DOHH2 (cell line): Measurements from ENCODE around the gene COL8A2.

Experiments
- H3F3A ChIP-seq: fragments of 200-600 bp; sonication (generic), shearing (Covaris generic); 2 replicates; pipeline ENCODE4 v1.6.0; 2016; ENCODE audit warnings: antibody characterized with exemption, mild to moderate bottlenecking; ENCODE audit not compliant: control insufficient read depth, insufficient read depth
- H3K27ac ChIP-seq: fragments of 200-600 bp; sonication (generic); 2 replicates; pipeline ENCODE4 v1.5.1; 2014; ENCODE audit warnings: low read depth, mild to moderate bottlenecking, low read length, moderate library complexity
- H3K27me3 ChIP-seq: fragments of 200-600 bp; sonication (generic); 2 replicates; pipeline ENCODE4 v1.6.1; 2014; ENCODE audit warnings: mild to moderate bottlenecking, low read length, mixed read lengths; ENCODE audit not compliant: control insufficient read depth
- H3K36me3 ChIP-seq: fragments of 200-600 bp; sonication (generic); 2 replicates; pipeline ENCODE4 v1.6.1; 2014; ENCODE audit warnings: mild to moderate bottlenecking, low read length, moderate library complexity, mixed read lengths; ENCODE audit not compliant: control insufficient read depth
- H3K4me1 ChIP-seq: fragments of 200-600 bp; sonication (generic); 2 replicates; pipeline ENCODE4 v1.6.1; 2014; ENCODE audit warnings: mild to moderate bottlenecking, low read length, mixed read lengths; ENCODE audit not compliant: control insufficient read depth
- H3K4me2 ChIP-seq: fragments of 200-600 bp; sonication (generic); 2 replicates; pipeline ENCODE4 v1.6.0; 2014; ENCODE audit warnings: mild to moderate bottlenecking, low read length, moderate library complexity
- H3K4me3 ChIP-seq: fragments of 200-600 bp; sonication (generic); 2 replicates; pipeline ENCODE4 v1.5.1; 2014; ENCODE audit warnings: mild to moderate bottlenecking, low read length, mixed read lengths
- H3K79me2 ChIP-seq: fragments of 200-600 bp; sonication (generic); 2 replicates; pipeline ENCODE4 v1.6.1; 2014; ENCODE audit warnings: mild to moderate bottlenecking, low read length, mixed read lengths; ENCODE audit not compliant: control insufficient read depth
- H3K9me2 ChIP-seq: fragments of 200-600 bp; sonication (generic); replicated peaks from 2 replicates; pipeline ENCODE4 v1.6.1; 2014; ENCODE audit warnings: mild to moderate bottlenecking, low read length, mixed read lengths; ENCODE audit not compliant: control insufficient read depth
- H3K9me3 ChIP-seq: fragments of 200-600 bp; sonication (generic); 2 replicates; pipeline ENCODE4 v1.6.1; 2014; ENCODE audit warnings: antibody characterized with exemption, low read length, mixed read lengths; ENCODE audit not compliant: control insufficient read depth, insufficient read depth
- H4K20me1 ChIP-seq: fragments of 200-600 bp; sonication (generic); 2 replicates; pipeline ENCODE4 v1.6.0; 2014; ENCODE audit warnings: low read depth, mild to moderate bottlenecking, antibody characterized with exemption, low read length, moderate library complexity; ENCODE audit not compliant: control insufficient read depth, insufficient read depth
- EZH2phosphoT487 ChIP-seq: fragments of 200-600 bp; sonication (generic); IDR thresholded peaks from 2 replicates; pipeline ENCODE4 v1.6.1; 2017; ENCODE audit warnings: borderline replicate concordance, mild to moderate bottlenecking, antibody characterized with exemption, low read length, moderate library complexity, mixed read lengths
- TF ChIP-seq, protein P1 (sequence below): fragments of 200-600 bp; sonication (generic); IDR thresholded peaks from one replicate; pipeline ENCODE4 v1.5.1; 2014; ENCODE audit warnings: antibody characterized with exemption, mild to moderate bottlenecking, low read depth, low read length; ENCODE audit not compliant: poor library complexity, severe bottlenecking

Gene COL8A2

GRCh38 chr1:36124404-36125128 is 456 bp downstream of the COL8A2 start:
- Histone ChIP-seq H3K9me3 (no peaks in the 10 kb centered on the region), H3K36me3 (no peaks in the 10 kb centered on the region), H3K4me3 (no peak overlapping the region), H3K4me1 (peaks cover 15% of the 10 kb centered on the region), H3K27ac (no peak overlapping the region), H3K4me2 (no peak overlapping the region), H3K27me3 (peaks cover 32% of the 10 kb centered on the region), H3K9me2 (no peaks in the 10 kb centered on the region), H4K20me1 (no peaks in the 10 kb centered on the region), H3K79me2 (no peaks in the 10 kb centered on the region), H3F3A (no peaks in the 10 kb centered on the region)
- TF ChIP-seq, protein P1, sequence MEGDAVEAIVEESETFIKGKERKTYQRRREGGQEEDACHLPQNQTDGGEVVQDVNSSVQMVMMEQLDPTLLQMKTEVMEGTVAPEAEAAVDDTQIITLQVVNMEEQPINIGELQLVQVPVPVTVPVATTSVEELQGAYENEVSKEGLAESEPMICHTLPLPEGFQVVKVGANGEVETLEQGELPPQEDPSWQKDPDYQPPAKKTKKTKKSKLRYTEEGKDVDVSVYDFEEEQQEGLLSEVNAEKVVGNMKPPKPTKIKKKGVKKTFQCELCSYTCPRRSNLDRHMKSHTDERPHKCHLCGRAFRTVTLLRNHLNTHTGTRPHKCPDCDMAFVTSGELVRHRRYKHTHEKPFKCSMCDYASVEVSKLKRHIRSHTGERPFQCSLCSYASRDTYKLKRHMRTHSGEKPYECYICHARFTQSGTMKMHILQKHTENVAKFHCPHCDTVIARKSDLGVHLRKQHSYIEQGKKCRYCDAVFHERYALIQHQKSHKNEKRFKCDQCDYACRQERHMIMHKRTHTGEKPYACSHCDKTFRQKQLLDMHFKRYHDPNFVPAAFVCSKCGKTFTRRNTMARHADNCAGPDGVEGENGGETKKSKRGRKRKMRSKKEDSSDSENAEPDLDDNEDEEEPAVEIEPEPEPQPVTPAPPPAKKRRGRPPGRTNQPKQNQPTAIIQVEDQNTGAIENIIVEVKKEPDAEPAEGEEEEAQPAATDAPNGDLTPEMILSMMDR = no peak
- TF ChIP-seq EZH2phosphoT487 = no peak

DNA sequence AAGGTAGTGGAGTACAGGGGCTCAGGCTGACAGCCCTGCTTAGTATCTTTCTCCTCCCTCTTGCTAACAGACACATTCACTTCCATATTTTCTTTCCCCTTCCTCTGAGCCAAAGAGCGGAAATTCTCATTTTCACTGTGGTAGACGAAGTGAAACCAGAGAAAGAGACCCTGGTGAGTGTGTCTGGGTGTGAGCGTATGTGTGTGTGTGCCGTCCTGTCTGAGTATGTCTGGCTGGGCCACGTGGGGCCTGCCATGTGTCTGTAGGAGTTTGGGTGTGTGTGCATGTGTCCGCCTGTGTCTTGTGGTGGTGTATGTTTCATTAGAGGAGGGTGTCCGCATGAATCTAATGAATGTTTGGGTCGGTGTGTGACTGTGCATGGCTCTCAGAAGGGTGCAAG is 1.7 kb downstream of the COL8A2 start:
- peak overlapping the region; percentile 57 for H3K4me2 ChIP-seq
- H3K27ac ChIP-seq = no peak overlapping the region
- H3K4me1 ChIP-seq = peaks cover 15% of the 10 kb centered on the region
- peak overlapping the region; percentile 34 for H3K4me3 ChIP-seq
- H3F3A ChIP-seq = no peaks in the 10 kb centered on the region
- H3K9me3 ChIP-seq = no peaks in the 10 kb centered on the region
- no peaks in the 10 kb centered on the region for H4K20me1 ChIP-seq
- no peaks in the 10 kb centered on the region for H3K9me2 ChIP-seq
- TF ChIP-seq, protein P1 = no peak
- no peak for TF ChIP-seq EZH2phosphoT487
- H3K79me2 ChIP-seq = no peaks in the 10 kb centered on the region
- H3K27me3 ChIP-seq = peaks cover 32% of the 10 kb centered on the region
- no peaks in the 10 kb centered on the region for H3K36me3 ChIP-seq

DNA sequence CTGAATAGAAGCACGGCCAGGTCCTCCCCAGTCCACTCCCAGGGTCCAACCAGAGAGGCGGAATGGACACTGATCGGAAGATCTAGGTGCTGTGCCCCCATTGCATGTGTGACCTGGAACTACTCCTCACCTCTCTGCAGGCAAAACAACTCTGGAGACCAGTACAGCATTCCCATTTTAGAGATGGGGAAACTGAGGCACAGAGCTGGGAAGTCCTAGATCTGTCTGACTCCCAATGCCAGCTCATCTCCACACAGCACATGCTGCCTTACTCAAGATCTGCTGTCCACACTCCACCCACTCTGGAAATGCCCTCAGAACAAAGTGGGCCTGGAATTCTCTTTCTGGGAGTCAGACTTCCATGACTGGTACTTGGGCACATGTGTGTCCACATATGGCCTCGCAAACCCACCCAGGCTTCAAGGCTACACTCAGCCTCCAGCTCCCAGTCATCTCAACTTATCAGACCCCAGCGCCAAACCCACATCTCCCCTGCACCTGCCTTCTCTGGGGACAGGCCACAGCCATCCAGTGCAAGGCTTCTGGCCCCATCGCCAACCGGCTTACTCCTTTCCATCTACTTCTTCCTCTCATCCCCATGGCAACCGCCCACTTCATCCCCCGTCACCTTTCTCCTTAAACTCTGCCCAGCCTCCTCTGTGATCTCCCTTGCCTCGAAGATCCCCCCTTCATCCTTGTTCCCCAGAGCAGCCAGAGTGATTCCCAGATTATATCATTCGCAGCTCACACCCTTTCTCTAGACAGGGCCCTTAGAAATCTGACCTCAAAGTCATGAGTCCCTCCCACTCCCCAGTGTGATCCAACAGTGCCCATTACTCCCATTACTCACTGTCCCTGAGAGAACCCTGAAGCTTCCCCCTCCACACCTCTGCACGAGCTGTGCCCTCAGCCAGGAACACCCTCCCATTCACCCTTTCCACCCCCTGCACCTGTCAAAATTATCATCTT is 2.7 kb downstream of the COL8A2 start:
- no peaks in the 10 kb centered on the region for H3K79me2 ChIP-seq
- no peaks in the 10 kb centered on the region for H4K20me1 ChIP-seq
- H3K9me2 ChIP-seq = no peaks in the 10 kb centered on the region
- peaks cover 15% of the 10 kb centered on the region for H3K4me1 ChIP-seq
- H3K27ac ChIP-seq = no peak overlapping the region
- peak overlapping the region; percentile 34 for H3K4me3 ChIP-seq
- TF ChIP-seq, protein P1 = no peak
- TF ChIP-seq EZH2phosphoT487 = no peak
- peaks cover 32% of the 10 kb centered on the region for H3K27me3 ChIP-seq
- H3K36me3 ChIP-seq = no peaks in the 10 kb centered on the region
- peak overlapping the region; percentile 57 for H3K4me2 ChIP-seq
- no peaks in the 10 kb centered on the region for H3F3A ChIP-seq
- H3K9me3 ChIP-seq = no peaks in the 10 kb centered on the region
